Measurements from ENCODE around the gene ROBO1. TPM values are rescaled to one million over a fixed set of nuclear protein-coding genes. Genes with fewer than 3 reads are reported as not detected.

Gene ROBO1
- total RNA-seq, 1 donor, result 88.5 TPM

- no peak overlapping the region for H3K4me3 ChIP-seq (ENCODE audit: low read depth, low read length)
- DNase-seq (ENCODE audit: low read depth), result no peak
- TF ChIP-seq CTCF (IDR thresholded peaks at IDR 0.05; ENCODE audit: insufficient read depth, low read depth, low read length), result no peak
Measured at GRCh38 chr3:78907367-78907766, 860.4 kb downstream of the ROBO1 start.

GRCh38 chr3:78906930-78907329 is 860.9 kb downstream of the ROBO1 start:
- no peak overlapping the region for H3K4me3 ChIP-seq (ENCODE audit: low read depth, low read length)
- TF ChIP-seq CTCF (IDR thresholded peaks at IDR 0.05; ENCODE audit: insufficient read depth, low read depth, low read length), result no peak
- DNase-seq (ENCODE audit: low read depth), result no peak

GRCh38 chr3:78906245-78906644 is 861.6 kb downstream of the ROBO1 start:
- DNase-seq (ENCODE audit: low read depth), result no peak
- no peak overlapping the region for H3K4me3 ChIP-seq (ENCODE audit: low read depth, low read length)
- TF ChIP-seq CTCF (IDR thresholded peaks at IDR 0.05; ENCODE audit: insufficient read depth, low read depth, low read length), result no peak

GRCh38 chr3:78905700-78906099 is 862.1 kb downstream of the ROBO1 start:
- no peak for DNase-seq (ENCODE audit: low read depth)
- H3K4me3 ChIP-seq (ENCODE audit: low read depth, low read length), result no peak overlapping the region
- TF ChIP-seq CTCF (IDR thresholded peaks at IDR 0.05; ENCODE audit: insufficient read depth, low read depth, low read length), result no peak

GRCh38 chr3:78901544-78901943 is 866.3 kb downstream of the ROBO1 start:
- no peak overlapping the region for H3K4me3 ChIP-seq (ENCODE audit: low read depth, low read length)
- TF ChIP-seq CTCF (IDR thresholded peaks at IDR 0.05; ENCODE audit: insufficient read depth, low read depth, low read length), result no peak
- no peak for DNase-seq (ENCODE audit: low read depth)

GRCh38 chr3:78900880-78901279 is 866.9 kb downstream of the ROBO1 start:
- DNase-seq (ENCODE audit: low read depth), result no peak
- H3K4me3 ChIP-seq (ENCODE audit: low read depth, low read length), result no peak overlapping the region
- no peak for TF ChIP-seq CTCF (IDR thresholded peaks at IDR 0.05; ENCODE audit: insufficient read depth, low read depth, low read length)

- no peak overlapping the region for H3K4me3 ChIP-seq (ENCODE audit: low read depth, low read length)
- TF ChIP-seq CTCF (IDR thresholded peaks at IDR 0.05; ENCODE audit: insufficient read depth, low read depth, low read length), result no peak
- no peak for DNase-seq (ENCODE audit: low read depth)
Measured at GRCh38 chr3:78900426-78900825, 867.4 kb downstream of the ROBO1 start.
